Calu3 (cell line): Measurements from ENCODE around the gene LATS2. TPM values are rescaled to one million over a fixed set of nuclear protein-coding genes. Genes with fewer than 3 reads are reported as not detected.

Source experiments
- BruUV-seq: library from RNA; stranded (reverse); fragments of 400-500 nt; replicated peaks from 2 replicates; lab custom pipeline; 2021; lab: Mats Ljungman, UMichigan
- CTCF ChIA-PET: fragments of 300-600 bp; sonication (Branson Sonifier 250); formaldehyde crosslinking; loops from one replicate; lab custom pipeline; 2022; ENCODE audit warnings: antibody characterized with exemption; lab: Charles Lee
- DNase-seq: peaks from one replicate; pipeline ENCODE4 v3.0.0; 2022
- H3K27ac Mint-ChIP-seq: one replicate; pipeline ENCODE4 v1.8.0; 2022; ENCODE audit warnings: mixed read lengths; ENCODE audit not compliant: unreplicated experiment
- H3K27me3 Mint-ChIP-seq: one replicate; pipeline ENCODE4 v1.8.0; 2022; ENCODE audit warnings: mixed read lengths; ENCODE audit not compliant: unreplicated experiment
- H3K36me3 Mint-ChIP-seq: one replicate; pipeline ENCODE4 v1.8.0; 2022; ENCODE audit warnings: mild to moderate bottlenecking, moderate library complexity, mixed read lengths; ENCODE audit not compliant: insufficient read depth, unreplicated experiment
- H3K4me1 Mint-ChIP-seq: one replicate; pipeline ENCODE4 v1.8.0; 2022; ENCODE audit warnings: mild to moderate bottlenecking, low read depth, mixed read lengths; ENCODE audit not compliant: unreplicated experiment
- H3K4me3 Mint-ChIP-seq: one replicate; pipeline ENCODE4 v1.8.0; 2022; ENCODE audit warnings: mild to moderate bottlenecking, low read depth, moderate library complexity, mixed read lengths; ENCODE audit not compliant: unreplicated experiment
- H3K9me3 Mint-ChIP-seq: one replicate; pipeline ENCODE4 v1.8.0; 2022; ENCODE audit warnings: low read depth, mixed read lengths; ENCODE audit not compliant: unreplicated experiment
- intact Hi-C: fragments of 100-400 bp; cut with micrococcal nuclease; formaldehyde crosslinking; loops from one replicate; pipeline ENCODE4 v1.10.0; 2022; ENCODE audit not compliant: unreplicated experiment
- total RNA-seq: library from RNA; stranded (reverse); gene quantifications from 2 replicates; pipeline ENCODE4 v1.2.3, GENCODE V29; 2022
- TF ChIP-seq, protein P1 (sequence below): fragments of 200-600 bp; IDR thresholded peaks from one replicate; pipeline ENCODE4 v1.8.0; 2022; ENCODE audit warnings: antibody characterized with exemption; ENCODE audit not compliant: unreplicated experiment

The LATS2 gene
- total RNA-seq, 1 experiment from 2014 or later: 19.3 TPM

DNA sequence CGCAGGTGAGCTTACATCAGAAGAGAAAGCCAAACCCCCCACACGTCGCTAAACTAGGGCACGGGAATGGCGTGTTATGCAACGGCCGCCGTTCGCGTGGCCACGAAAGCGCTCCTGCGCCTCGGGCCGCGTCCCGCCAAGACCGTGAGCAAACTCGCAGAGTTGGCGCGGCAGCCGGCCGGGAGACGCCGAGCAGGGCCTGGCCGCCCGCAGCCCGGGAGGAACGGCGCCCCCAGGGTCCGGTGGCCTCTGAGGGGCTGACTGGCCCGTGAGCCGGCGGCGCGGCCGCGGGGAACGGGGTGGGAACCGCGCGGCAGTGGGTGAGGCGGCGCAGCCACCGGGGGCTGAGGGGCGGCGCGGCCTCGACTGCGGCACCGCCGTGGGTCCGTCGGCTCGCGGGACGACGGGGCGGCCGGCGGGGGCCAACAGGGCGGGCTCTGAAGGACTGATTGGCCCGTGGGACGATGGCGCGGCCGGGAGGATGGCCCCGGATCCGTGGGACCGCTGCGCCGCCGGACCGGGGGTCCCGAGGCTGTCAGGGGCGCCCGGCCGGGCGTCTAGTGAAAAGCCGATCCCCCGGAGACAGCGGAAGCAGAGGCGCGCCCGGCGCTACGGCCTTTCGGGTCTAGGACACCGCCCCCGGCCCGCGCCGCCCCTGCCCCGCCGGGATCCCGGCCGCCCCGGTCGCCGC is 903 bp downstream of the LATS2 start:
- DNase-seq: peak; percentile 24
- TF ChIP-seq, protein P1, sequence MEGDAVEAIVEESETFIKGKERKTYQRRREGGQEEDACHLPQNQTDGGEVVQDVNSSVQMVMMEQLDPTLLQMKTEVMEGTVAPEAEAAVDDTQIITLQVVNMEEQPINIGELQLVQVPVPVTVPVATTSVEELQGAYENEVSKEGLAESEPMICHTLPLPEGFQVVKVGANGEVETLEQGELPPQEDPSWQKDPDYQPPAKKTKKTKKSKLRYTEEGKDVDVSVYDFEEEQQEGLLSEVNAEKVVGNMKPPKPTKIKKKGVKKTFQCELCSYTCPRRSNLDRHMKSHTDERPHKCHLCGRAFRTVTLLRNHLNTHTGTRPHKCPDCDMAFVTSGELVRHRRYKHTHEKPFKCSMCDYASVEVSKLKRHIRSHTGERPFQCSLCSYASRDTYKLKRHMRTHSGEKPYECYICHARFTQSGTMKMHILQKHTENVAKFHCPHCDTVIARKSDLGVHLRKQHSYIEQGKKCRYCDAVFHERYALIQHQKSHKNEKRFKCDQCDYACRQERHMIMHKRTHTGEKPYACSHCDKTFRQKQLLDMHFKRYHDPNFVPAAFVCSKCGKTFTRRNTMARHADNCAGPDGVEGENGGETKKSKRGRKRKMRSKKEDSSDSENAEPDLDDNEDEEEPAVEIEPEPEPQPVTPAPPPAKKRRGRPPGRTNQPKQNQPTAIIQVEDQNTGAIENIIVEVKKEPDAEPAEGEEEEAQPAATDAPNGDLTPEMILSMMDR: no peak
- Mint-ChIP-seq H3K36me3 (peaks cover 30% of the 10 kb centered on the region), H3K4me3 (peak overlapping the region; percentile 66), H3K27me3 (no peaks in the 10 kb centered on the region), H3K27ac (peak overlapping the region; percentile 42), H3K4me1 (peaks cover 17% of the 10 kb centered on the region), H3K9me3 (no peaks in the 10 kb centered on the region)
- intact Hi-C loops: no loop called here
- no TSS peak for BruUV-seq
- CTCF ChIA-PET: interaction anchor here (0.6 kb wide), 1 partner anchor 66 kb away, joined by 4 read pairs; no protein-coding TSS in a partner anchor

- intact Hi-C loops: loop anchor here (2.0 kb wide), 1 partner anchor 27 kb away; no protein-coding TSS in a partner anchor
- H3K36me3 Mint-ChIP-seq: peaks cover 30% of the 10 kb centered on the region
- H3K4me3 Mint-ChIP-seq: peak overlapping the region; percentile 66
- no peak for DNase-seq
- peak overlapping the region; percentile 42 for H3K27ac Mint-ChIP-seq
- TF ChIP-seq, protein P1: no peak
- H3K4me1 Mint-ChIP-seq: peaks cover 17% of the 10 kb centered on the region
- BruUV-seq: no TSS peak
- no peaks in the 10 kb centered on the region for H3K9me3 Mint-ChIP-seq
- CTCF ChIA-PET: interaction anchor here (0.6 kb wide), 1 partner anchor 65 kb away, joined by 4 read pairs; no protein-coding TSS in a partner anchor
- H3K27me3 Mint-ChIP-seq: no peaks in the 10 kb centered on the region
Observed at GRCh38 chr13:21059641-21060337, 1.6 kb downstream of the LATS2 start.

DNA sequence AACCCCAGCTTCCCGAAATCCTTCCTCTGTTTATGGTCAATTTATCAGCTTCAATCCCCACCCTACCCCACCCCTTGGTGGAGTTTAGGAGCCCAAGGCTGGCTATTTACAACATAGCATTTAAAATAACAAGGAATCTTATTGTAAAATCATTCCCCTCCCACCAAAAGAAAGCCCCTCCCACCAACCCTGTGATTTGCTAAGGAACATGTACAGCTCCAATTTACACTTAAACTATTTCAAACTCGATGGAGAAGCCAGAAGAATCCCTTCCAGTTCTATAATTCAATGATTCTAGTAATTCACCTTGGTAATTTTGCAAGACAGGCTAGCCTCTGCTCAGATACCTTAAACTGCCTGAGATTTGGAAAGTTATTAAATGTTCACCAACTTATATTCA is 3.0 kb downstream of the LATS2 start:
- no peaks in the 10 kb centered on the region for H3K27me3 Mint-ChIP-seq
- H3K27ac Mint-ChIP-seq: no peak overlapping the region
- TF ChIP-seq, protein P1: no peak
- peaks cover 31% of the 10 kb centered on the region for H3K36me3 Mint-ChIP-seq
- H3K9me3 Mint-ChIP-seq: no peaks in the 10 kb centered on the region
- intact Hi-C loops: loop anchor here (2.0 kb wide), 1 partner anchor 26 kb away; no protein-coding TSS in a partner anchor
- BruUV-seq: no TSS peak
- peaks cover 20% of the 10 kb centered on the region for H3K4me1 Mint-ChIP-seq
- CTCF ChIA-PET: interaction anchor here (0.7 to 1.1 kb wide), 2 partner anchors 10 to 89 kb away, joined by 3 read pairs; no protein-coding TSS in a partner anchor
- no peak overlapping the region for H3K4me3 Mint-ChIP-seq
- peak; percentile 27 for DNase-seq

GRCh38 chr13:21055511-21056045 is 5.8 kb downstream of the LATS2 start:
- no peak overlapping the region for H3K4me3 Mint-ChIP-seq
- no peak overlapping the region for H3K27ac Mint-ChIP-seq
- peaks cover 27% of the 10 kb centered on the region for H3K4me1 Mint-ChIP-seq

More at GRCh38 chr13:21055511-21056045, 5.8 kb downstream of the LATS2 start:
- BruUV-seq: no TSS peak
- peaks cover 16% of the 10 kb centered on the region for H3K36me3 Mint-ChIP-seq
- no peaks in the 10 kb centered on the region for H3K27me3 Mint-ChIP-seq
- CTCF ChIA-PET: no interaction called here
- no peaks in the 10 kb centered on the region for H3K9me3 Mint-ChIP-seq
- intact Hi-C loops: no loop called here
- TF ChIP-seq, protein P1: no peak
- DNase-seq: no peak
